Fibroblast of skin of left quadriceps (primary cell): ENCODE data around the gene ZNF619.
A peak's percentile ranks its signal among the peaks of the same experiment; 100 is the strongest.
"Not testable (repeated sequence)": the region's sequence is repeated elsewhere in the genome, so short reads cannot be mapped to it uniquely, and the experiment has no call there.

Source experiments
- DNase-seq, 2 experiments: peaks; one replicate each; pipeline ENCODE4 v3.0.0-alpha.2; 2013; ENCODE audit warnings: low read depth in 2 of 2

ZNF619 gene

GRCh38 chr3:40476478-40477470 is at the start of gene ZNF619:
TSS of gene ZNF619 (plus strand) at chr3:40477122. CDS start at chr3:40477980, 858 bp downstream.
- DNase-seq: peak; percentile 48 to 53

- no peak for DNase-seq
Observed at GRCh38 chr3:40432793-40433192, 44.1 kb upstream of the ZNF619 start.

GRCh38 chr3:40437889-40438288 is 39.0 kb upstream of the ZNF619 start:
- DNase-seq: no peak

- DNase-seq: no peak
Observed at GRCh38 chr3:40445062-40445461, 31.9 kb upstream of the ZNF619 start.

DNA sequence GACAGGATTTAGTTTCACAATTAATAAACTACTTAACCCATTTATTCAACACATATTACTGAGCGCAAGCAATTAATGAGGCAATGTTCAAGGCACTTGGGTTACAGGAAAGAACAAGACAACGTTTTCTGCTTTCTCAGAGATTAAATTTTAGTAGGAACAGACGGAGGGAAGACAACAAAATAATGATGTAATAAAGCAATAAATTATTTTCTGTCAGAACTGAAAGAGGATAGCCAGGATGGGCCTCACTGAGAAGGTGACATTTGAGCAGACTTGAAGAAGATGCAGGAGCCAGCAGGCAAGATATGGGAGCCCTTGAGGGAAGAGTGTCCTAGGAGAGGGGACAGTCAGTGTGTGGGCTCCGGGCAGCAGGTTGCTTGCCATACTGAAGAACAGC is 31.0 kb upstream of the ZNF619 start:
- no peak for DNase-seq

- no peak for DNase-seq
Observed at GRCh38 chr3:40450438-40450837, 26.5 kb upstream of the ZNF619 start.

- no peak for DNase-seq
Observed at GRCh38 chr3:40451551-40451950, 25.4 kb upstream of the ZNF619 start.

GRCh38 chr3:40452057-40452456 is 24.9 kb upstream of the ZNF619 start:
- DNase-seq: no peak

DNA sequence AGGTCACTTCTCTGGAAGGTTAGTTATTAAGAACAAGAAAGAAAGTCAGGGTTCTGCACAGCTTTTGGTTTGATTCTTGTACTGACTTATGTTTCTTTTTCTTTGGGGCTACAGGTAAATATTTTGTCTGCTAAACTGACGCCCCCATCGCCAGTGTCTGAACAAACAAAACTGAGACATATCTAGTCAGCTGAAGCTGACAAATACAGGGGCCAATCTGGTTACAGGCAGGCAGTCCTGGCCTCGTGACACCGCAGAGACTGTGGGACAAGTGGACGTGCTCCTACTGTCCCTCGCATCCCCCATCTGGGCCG is 24.4 kb upstream of the ZNF619 start:
- no peak for DNase-seq

GRCh38 chr3:40452876-40453730 is 23.8 kb upstream of the ZNF619 start:
- DNase-seq: peak; percentile 95 to 96

GRCh38 chr3:40453933-40454332 is 23.0 kb upstream of the ZNF619 start:
- no peak for DNase-seq

DNA sequence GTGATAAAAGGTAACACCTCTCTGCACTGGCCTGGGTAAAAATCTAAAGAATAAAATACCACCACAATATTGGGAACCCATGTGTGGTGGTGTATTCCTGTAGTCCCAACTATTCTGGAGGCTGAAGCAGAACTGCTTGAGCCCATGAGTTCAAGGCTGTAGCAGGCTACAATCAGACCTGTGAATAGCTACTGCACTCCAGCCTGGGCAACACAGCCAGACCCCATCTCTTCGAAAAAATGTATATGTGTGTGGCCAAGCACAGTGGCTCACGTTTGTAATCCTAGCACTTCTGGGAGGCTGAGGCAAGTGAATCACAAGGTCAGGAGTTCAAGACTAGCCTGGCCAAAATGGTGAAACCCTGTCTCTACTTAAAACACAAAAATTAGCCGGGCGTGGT is 21.6 kb upstream of the ZNF619 start:
- no peak for DNase-seq

DNA sequence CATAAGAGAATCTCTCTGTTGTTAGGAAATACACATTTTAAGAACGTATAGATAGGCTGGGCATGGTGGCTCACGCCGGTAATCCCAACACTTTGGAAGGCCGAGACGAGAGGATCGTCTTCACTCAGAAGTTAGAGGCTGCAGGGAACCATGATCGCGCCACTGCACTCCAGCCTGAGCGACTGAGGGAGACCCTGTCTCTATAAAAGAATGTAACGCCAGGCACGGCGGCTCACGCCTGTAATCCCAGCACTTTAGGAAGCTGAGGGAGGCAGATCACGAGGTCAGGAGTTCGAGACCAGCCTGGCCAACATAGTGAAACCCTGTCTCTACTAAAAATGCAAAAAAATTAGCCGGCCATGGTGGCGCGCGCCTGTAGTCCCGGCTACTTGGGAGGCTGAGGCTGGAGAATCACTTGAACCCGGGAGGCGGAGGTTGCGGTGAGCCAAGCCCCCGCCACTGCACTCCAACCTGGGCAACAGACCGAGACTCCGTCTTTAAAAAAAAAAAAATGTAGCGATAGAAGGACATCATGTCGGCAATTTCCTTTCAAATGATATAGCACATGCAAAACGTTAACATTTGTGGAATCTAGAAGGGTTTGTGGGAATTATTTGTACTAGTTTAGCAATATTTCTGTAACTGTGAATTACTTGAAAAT is 20.5 kb upstream of the ZNF619 start:
- no peak for DNase-seq

- DNase-seq: peak; percentile 91
Observed at GRCh38 chr3:40456940-40457823, 19.7 kb upstream of the ZNF619 start, which contains the start of gene RPL14. TSS of gene RPL14 (plus strand) at chr3:40457339. CDS start at chr3:40457472, 133 bp downstream.

DNA sequence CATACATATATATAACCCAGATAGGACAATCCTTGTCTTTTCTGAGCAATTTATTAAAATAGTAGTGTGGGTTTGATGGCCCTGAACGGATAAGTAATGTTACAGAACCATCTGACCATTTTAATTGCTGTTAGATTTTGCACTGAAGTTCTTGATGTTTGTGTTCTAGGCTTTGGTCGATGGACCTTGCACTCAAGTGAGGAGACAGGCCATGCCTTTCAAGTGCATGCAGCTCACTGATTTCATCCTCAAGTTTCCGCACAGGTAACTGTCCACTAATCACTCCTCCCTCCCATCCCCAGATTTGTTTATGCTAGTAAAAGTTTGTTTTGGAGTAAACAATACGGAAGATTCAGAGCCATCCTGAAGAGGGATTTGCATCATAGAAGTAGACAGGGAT is 18.4 kb upstream of the ZNF619 start:
- no peak for DNase-seq

DNA sequence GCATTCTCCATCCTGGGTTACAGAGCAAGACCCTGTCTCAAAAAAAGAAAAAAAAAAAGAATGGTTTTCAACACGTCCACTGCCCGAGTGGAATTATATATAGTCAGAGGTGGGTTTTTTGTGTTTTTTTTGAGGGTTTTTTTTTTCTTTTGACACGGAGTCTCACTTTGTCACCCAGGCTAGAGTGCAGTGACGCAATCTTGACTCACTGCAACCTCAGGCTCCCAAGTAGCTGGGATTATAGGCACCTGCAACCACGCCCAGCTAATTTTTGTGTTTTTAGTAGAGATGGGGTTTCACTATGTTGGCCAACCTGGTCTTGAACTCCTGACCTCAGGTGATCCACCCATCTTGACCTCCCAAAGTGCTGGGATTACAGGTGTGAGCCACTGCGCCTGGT is 16.4 kb upstream of the ZNF619 start:
- not testable (repeated sequence) for DNase-seq

DNA sequence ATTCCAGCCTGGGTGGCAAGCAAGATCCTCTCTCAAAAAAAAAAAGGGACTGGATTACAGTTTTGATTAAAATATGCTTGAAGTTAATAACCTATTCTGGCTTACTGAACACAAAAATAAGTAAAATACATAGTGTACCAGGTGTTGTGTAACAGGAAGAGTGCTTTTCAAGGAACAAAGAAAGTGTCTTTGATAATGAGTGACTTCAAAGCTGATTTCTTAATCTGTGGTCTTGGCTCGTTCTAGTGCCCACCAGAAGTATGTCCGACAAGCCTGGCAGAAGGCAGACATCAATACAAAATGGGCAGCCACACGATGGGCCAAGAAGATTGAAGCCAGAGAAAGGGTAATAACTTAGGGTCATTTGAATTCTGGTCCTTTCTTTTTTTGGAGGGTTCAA is 15.8 kb upstream of the ZNF619 start:
- DNase-seq: no peak

DNA sequence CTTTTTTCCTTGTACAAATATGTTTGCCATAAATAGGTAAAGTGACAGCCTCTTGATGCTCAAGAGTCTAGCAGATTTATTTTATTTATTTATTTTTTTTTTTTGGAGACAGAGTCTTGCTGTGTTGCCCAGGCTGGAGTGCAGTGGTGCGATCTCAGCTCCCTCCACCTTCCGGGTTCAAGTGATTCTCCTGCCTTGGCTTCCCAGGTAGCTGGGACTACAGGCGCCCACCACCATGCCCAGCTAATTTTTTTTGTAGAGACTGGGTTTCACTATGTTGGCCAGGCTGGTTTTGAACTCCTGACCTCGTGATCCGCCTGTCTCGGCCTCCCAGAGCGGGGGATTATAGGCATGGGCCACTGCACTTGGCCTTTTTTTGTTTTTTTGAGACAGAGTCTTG is 14.1 kb upstream of the ZNF619 start:
- not testable (repeated sequence) for DNase-seq

DNA sequence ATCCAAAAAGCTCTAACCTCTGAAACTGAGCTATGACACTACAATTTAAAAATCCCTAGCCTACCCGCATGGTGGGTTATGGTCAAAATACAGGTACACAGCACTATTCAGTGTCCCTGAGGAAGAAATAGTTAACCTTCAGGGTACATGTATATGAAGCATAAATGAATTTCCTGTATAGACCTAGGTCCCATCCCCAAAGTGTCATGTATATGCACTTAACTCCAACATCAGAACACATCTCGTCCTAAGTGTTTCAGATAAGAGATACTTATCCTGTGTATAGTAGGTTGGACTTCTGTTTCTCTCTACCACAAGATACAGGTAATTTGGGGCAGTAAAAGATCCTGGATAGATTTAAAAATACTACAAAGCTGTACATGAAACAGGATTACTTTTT is 13.3 kb upstream of the ZNF619 start:
- no peak for DNase-seq

DNA sequence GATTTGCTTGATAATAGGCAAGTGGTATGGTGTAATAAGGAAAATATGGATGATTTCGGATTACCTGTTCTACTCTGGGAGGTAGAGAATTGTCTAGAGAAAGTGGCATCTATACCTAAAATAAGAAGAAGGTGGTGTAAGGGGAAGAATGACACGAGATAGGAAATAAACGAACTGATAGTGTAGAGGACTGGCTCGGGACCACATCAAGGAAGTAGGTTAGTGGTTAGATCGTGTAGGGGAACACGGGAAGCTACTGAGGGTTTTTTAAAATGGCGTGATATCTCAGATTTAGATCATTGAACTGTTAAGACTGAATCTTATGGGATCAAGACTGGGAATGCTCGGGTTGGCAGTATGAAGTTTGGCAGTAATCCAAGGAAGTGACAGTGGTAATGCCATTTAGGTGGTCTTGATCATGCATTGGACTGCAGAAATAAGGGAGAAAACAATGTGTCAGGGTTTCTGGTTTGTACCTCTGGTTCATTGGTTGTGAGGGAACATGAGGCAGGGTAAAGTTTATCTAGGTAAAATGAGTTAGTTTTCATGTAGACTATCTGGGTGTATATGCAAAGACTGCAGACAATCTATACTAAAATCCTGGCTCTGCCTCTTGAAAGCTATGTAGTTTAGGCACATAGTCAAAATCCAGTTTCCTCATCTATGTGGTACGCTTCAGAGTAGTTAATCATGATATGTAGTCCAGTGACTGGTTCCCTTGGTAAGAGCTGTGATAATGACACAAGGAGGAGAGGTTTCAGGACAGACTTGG is 12.4 kb upstream of the ZNF619 start:
- no peak for DNase-seq

DNA sequence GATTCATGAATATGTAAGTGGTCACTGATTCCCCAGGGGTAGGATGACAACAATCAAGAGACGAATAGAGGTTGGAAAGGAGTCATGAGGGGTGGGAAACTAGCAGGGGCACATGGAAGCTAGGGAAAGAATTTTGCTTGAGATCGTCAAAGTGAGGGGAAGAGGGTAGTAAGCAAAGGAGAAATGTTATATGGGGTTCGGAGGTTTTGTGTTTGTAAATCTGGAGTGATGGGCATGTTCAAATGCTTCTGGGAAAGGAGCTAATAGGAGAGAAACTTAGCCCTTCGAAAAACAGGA is 11.9 kb upstream of the ZNF619 start:
- no peak for DNase-seq
